Kidney (tissue), 14 donors: ENCODE measurements around the gene PTPN1. TPM values are rescaled to one million over a fixed set of nuclear protein-coding genes. Genes with fewer than 3 reads are reported as not detected.
A peak's percentile ranks its signal among the peaks of the same experiment; 100 is the strongest.

ENCODE experiments used
- DNase-seq, 5 donors: peaks; one replicate each; pipeline ENCODE4 v3.0.0-alpha.2; 2013 to 2020
- FAIRE-seq: peaks from 2 replicates; lab custom pipeline; 2012; peaks lifted over from hg19 to GRCh38; lab: Jason Lieb, UNC
- H3K27ac ChIP-seq, 2 donors: one replicate each; pipeline ENCODE4 v1.7.0; 2013; ENCODE audit warnings: low read depth in 2 of 2, low read length in 2 of 2, inconsistent platforms in 1 of 2
- H3K27me3 ChIP-seq: one replicate; pipeline ENCODE4 v1.7.1; 2013; ENCODE audit warnings: low read length, inconsistent platforms; ENCODE audit not compliant: control insufficient read depth, insufficient read depth
- H3K36me3 ChIP-seq, 3 donors: one replicate each; pipeline versions ENCODE4 v1.7.0 to v1.7.1; 2013; ENCODE audit warnings: low read length in 3 of 3, control low read depth in 1 of 3, inconsistent platforms in 1 of 3; ENCODE audit not compliant: insufficient read depth in 3 of 3, control insufficient read depth in 2 of 3
- H3K4me1 ChIP-seq, 3 donors: one replicate each; pipeline versions ENCODE4 v1.7.0 to v1.7.1; 2013; ENCODE audit warnings: low read length in 3 of 3, inconsistent platforms in 1 of 3, low read depth in 1 of 3; ENCODE audit not compliant: control insufficient read depth in 2 of 3, insufficient read depth in 2 of 3
- H3K4me3 ChIP-seq, 3 donors: one replicate each; pipeline versions ENCODE4 v1.7.0 to v1.8.1; 2013; ENCODE audit warnings: low read length in 3 of 3, control low read depth in 1 of 3, inconsistent platforms in 1 of 3
- H3K9ac ChIP-seq, 3 donors: one replicate each; pipeline versions ENCODE4 v1.7.0 to v1.7.1; 2013; ENCODE audit warnings: low read length in 3 of 3, control low read depth in 1 of 3, inconsistent platforms in 1 of 3
- H3K9me3 ChIP-seq, 3 donors: one replicate each; pipeline versions ENCODE4 v1.7.0 to v1.7.1; 2013; ENCODE audit warnings: low read length in 3 of 3, control low read depth in 1 of 3, inconsistent platforms in 1 of 3; ENCODE audit not compliant: control insufficient read depth in 2 of 3, insufficient read depth in 1 of 3
- intact Hi-C: fragments of 100-400 bp; cut with DNase I; formaldehyde crosslinking; loops from one replicate; pipeline ENCODE4 v1.11.1; 2022
- polyA plus RNA-seq: library from polyadenylated mRNA; stranded (reverse); fragments of 350-450 nt; fragmentation: Illumina TruSeq; extraction: RNeasy Lipid Tissue Mini Kit (QIAGEN cat#74804); gene quantifications from one replicate; pipeline ENCODE4 v1.2.3, GENCODE V29; 2014; ENCODE audit warnings: low read depth, low replicate concordance; ENCODE audit not compliant: insufficient read depth
- total RNA-seq: library from RNA; stranded (reverse); fragmentation: NEBNext Ultra II Directional; extraction: Animal tissue kit (Norgen Biotek cat#: 25700); gene quantifications from one replicate; pipeline ENCODE4 v1.2.1, GENCODE V29; 2021
- TF ChIP-seq, protein P1 (sequence below): IDR thresholded peaks from 3 replicates; pipeline ENCODE4 v1.5.1; 2012; ENCODE audit warnings: mild to moderate bottlenecking, moderate library complexity, borderline replicate concordance; ENCODE audit not compliant: insufficient read depth; ENCODE audit errors: extremely low read depth
- donor health status: control.
- donor health status: control.
- donor health status: control.
- donor health status: control.
- donor health status: control.
- donor health status: DM: yes; HTN: yes; CAD: no.
- donor health status: Normal renal cell carcinoma (clear cell type).

Gene PTPN1
- total and polyA plus RNA-seq, 2 donors from 2014 or later = 29.6 to 80.4 TPM

DNA sequence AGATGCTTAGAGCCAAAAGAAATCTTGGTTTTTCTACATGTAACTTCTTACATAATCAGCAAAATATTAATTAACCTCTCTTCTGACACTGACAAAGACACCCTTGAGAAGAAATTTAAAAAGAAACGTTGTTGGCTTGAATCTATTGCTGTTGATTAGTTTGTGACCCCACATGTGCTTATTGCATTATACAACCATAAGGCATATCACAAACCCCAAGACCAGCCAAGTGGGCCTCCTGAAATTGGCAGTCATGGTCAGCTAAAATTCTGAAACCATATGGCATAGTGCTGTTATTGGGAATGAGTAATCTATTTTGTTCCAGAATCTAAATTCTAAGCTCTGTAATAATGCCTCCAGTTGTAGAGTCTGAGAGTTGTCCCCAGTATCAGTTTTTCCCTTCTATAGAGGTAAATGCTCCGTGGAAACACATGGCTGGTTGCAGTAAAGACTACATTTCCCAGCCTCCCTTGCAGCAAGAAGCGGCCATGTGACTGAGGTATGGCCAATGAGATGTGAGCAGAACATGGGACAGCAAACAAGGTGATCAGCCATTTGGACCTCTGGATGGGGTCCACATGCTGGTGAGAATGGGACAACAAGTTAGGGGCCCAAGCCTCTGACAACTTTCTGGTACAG lies 42.3 kb upstream of the PTPN1 start:
- FAIRE-seq (no peak), DNase-seq (peak in 1 of 5 donors; percentile 52)
- intact Hi-C loops = loop anchor here (5.0 kb wide), 1 partner anchor 281 kb away; no protein-coding TSS in a partner anchor

DNA sequence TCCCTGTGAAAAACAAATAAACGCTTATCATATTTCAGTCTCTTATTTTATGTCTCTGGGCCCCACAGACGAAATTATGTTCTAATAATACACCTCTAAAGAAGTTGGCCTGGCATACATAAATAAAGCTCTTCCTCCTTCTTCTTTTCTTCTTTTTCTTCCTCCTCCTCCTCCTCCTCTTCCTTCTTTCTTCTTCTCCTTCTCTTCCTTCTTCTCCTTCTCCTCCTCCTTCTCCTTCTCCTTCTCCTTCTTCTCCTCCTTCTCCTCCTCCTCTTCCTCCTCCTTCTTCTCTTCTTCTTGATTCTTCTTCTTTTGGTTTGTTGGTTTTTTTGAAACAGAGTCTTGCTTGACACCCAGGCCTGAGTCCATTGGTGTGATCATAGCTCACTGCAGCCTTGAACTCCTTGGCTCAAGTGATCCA lies 41.8 kb upstream of the PTPN1 start:
- no peak overlapping the region for H3K27ac ChIP-seq
- H3K9ac ChIP-seq = no peak overlapping the region
- H3K9me3 ChIP-seq = no peaks in the 10 kb centered on the region
- no peaks in the 10 kb centered on the region for H3K27me3 ChIP-seq
- H3K36me3 ChIP-seq = no peaks in the 10 kb centered on the region
- peaks cover 0 to 2% (median 0%) of the 10 kb centered on the region in 3 donors for H3K4me1 ChIP-seq
- TF ChIP-seq, protein P1, sequence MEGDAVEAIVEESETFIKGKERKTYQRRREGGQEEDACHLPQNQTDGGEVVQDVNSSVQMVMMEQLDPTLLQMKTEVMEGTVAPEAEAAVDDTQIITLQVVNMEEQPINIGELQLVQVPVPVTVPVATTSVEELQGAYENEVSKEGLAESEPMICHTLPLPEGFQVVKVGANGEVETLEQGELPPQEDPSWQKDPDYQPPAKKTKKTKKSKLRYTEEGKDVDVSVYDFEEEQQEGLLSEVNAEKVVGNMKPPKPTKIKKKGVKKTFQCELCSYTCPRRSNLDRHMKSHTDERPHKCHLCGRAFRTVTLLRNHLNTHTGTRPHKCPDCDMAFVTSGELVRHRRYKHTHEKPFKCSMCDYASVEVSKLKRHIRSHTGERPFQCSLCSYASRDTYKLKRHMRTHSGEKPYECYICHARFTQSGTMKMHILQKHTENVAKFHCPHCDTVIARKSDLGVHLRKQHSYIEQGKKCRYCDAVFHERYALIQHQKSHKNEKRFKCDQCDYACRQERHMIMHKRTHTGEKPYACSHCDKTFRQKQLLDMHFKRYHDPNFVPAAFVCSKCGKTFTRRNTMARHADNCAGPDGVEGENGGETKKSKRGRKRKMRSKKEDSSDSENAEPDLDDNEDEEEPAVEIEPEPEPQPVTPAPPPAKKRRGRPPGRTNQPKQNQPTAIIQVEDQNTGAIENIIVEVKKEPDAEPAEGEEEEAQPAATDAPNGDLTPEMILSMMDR = no peak
- DNase-seq (no peak), FAIRE-seq (no peak)
- intact Hi-C loops = loop anchor here (5.0 kb wide), 1 partner anchor 281 kb away; no protein-coding TSS in a partner anchor
- no peak overlapping the region for H3K4me3 ChIP-seq

More for the DNA sequence above, 42.3 kb upstream of the PTPN1 start:
- Histone ChIP-seq H3K4me1 (peaks cover 0 to 2% (median 0%) of the 10 kb centered on the region in 3 donors), H3K9ac (no peak overlapping the region), H3K27ac (no peak overlapping the region), H3K27me3 (no peaks in the 10 kb centered on the region), H3K36me3 (no peaks in the 10 kb centered on the region), H3K4me3 (no peak overlapping the region), H3K9me3 (no peaks in the 10 kb centered on the region)
- TF ChIP-seq, protein P1 = no peak

DNA sequence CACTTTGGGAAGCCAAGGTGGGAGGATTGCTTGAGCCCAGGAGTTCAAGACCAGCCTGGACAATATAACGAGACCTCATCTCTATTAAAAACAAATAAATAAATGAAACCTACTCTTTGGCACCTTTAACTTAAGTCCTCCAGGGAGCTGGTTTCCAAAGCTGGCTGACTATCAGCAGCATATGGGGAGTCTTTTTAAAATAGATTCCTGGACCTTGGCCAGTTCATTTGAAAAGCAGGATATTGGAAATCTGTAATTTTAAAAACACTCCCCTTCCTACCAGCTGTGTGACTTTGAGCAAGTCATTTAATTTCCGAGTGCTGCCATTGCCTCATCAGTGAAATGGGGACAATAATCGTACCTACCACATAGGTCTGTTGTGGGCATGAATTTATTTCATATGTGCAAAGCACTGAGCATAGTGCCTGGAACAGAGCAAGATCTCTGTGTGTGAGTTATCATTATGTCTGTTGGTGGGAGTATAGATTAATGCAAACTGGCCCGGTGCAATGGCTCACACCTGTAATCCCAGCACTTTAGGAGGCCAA lies 40.9 kb upstream of the PTPN1 start:
- Histone ChIP-seq H3K36me3 (no peaks in the 10 kb centered on the region), H3K9me3 (no peaks in the 10 kb centered on the region), H3K27me3 (no peaks in the 10 kb centered on the region), H3K9ac (no peak overlapping the region), H3K4me3 (no peak overlapping the region), H3K4me1 (no peaks in the 10 kb centered on the region), H3K27ac (no peak overlapping the region)
- intact Hi-C loops = loop anchor here (5.0 kb wide), 1 partner anchor 282 kb away; no protein-coding TSS in a partner anchor
- FAIRE-seq (no peak), DNase-seq (no peak)
- TF ChIP-seq, protein P1 = no peak
